ENCODE data around the gene GOLGA6L6.
"Not testable (repeated sequence)": the region's sequence is repeated elsewhere in the genome, so short reads cannot be mapped to it uniquely, and the experiment has no call there.

Gene GOLGA6L6

GRCh38 chr15:20541700-20542099, at the start of gene GOLGA6L6:
TSS of gene GOLGA6L6 (minus strand) at chr15:20541800. CDS start at chr15:20541709, 91 bp downstream.
- DNase-seq: not testable (repeated sequence)

- DNase-seq: not testable (repeated sequence)
Measured at GRCh38 chr15:20590069-20590468, 48.5 kb upstream of the GOLGA6L6 start.

GRCh38 chr15:20586821-20587220, 45.2 kb upstream of the GOLGA6L6 start:
- DNase-seq: not testable (repeated sequence)

GRCh38 chr15:20582726-20583115, 41.1 kb upstream of the GOLGA6L6 start:
- DNase-seq: not testable (repeated sequence)

GRCh38 chr15:20582109-20582725, 40.6 kb upstream of the GOLGA6L6 start:
- DNase-seq: not testable (repeated sequence)

- DNase-seq: not testable (repeated sequence)
Measured at GRCh38 chr15:20581261-20582108, 39.9 kb upstream of the GOLGA6L6 start.

- not testable (repeated sequence) for DNase-seq
Measured at GRCh38 chr15:20579662-20580061, 38.1 kb upstream of the GOLGA6L6 start.

- DNase-seq: not testable (repeated sequence)
Measured at GRCh38 chr15:20551289-20551688, 9.7 kb upstream of the GOLGA6L6 start.

- not testable (repeated sequence) for DNase-seq
Measured at GRCh38 chr15:20505926-20506658, 35.5 kb downstream of the GOLGA6L6 start.

GRCh38 chr15:20502839-20503238, 38.8 kb downstream of the GOLGA6L6 start:
- not testable (repeated sequence) for DNase-seq

- DNase-seq: not testable (repeated sequence)
Measured at GRCh38 chr15:20501512-20502222, 39.9 kb downstream of the GOLGA6L6 start.

GRCh38 chr15:20497781-20498180, 43.8 kb downstream of the GOLGA6L6 start:
- DNase-seq: not testable (repeated sequence)

GRCh38 chr15:20493035-20493434, 48.6 kb downstream of the GOLGA6L6 start:
- DNase-seq: not testable (repeated sequence)

- not testable (repeated sequence) for DNase-seq
Measured at GRCh38 chr15:20492598-20492997, 49.0 kb downstream of the GOLGA6L6 start.

- not testable (repeated sequence) for DNase-seq
Measured at GRCh38 chr15:20489320-20489719, 52.3 kb downstream of the GOLGA6L6 start.
